ENCODE data around the gene IL31RA.

The IL31RA gene

DNA sequence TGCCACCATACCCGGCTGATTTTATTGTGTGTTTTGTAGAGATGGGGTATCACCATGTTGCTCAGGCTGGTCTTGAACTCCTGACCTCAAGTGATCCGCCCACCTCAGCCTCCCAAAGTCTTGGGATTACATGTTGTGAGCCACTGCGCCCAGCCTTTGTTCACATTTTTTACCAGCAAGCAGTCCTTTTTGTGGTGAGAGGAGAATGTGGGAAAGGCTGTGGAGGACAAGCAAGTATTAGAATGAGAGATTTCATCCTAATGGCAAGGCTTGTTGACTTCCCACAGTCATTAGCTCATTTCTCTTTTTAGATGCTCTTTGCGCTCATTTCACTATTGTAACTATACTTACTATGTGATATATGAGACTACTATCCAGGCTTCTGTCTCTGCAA, 6.1 kb downstream of the IL31RA start:
- Histone ChIP-seq H2AFZ (no peak overlapping the region), H3K9me3 (ENCODE audit: control insufficient read depth, low read length) (no peaks in the 10 kb centered on the region), H3K4me3 (ENCODE audit: low read depth, low read length) (no peak overlapping the region), H3K9ac (no peak overlapping the region), H3K4me2 (ENCODE audit: low read length) (no peak overlapping the region), H3K36me3 (ENCODE audit: control insufficient read depth, insufficient read depth, low read length) (no peaks in the 10 kb centered on the region), H3K4me1 (no peaks in the 10 kb centered on the region), H3K79me2 (no peaks in the 10 kb centered on the region), H3K27me3 (ENCODE audit: control insufficient read depth, insufficient read depth, low read length) (no peaks in the 10 kb centered on the region), H3K27ac (no peak overlapping the region)
- no peak for TF ChIP-seq CTCF (IDR thresholded peaks at IDR 0.05)

DNA sequence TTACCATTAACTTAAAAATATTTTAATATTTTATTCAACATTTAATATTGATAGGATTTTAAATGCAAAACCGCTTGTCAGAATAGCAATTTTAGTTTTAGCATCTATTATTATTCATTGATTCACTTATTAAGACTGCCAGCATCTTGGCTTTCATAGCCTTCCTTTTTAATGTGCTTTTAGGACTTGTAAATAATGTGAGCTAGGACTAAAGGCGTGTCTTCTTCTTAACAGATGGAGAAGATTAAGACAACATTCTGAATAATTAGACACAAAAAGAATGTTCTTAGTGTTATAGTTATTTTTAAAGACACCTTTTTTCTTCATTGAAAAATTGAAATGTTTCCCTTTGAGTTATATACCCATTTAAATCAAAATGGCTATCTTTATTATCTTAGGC, 6.9 kb downstream of the IL31RA start:
- Histone ChIP-seq H3K27me3 (ENCODE audit: control insufficient read depth, insufficient read depth, low read length) (no peaks in the 10 kb centered on the region), H3K36me3 (ENCODE audit: control insufficient read depth, insufficient read depth, low read length) (no peaks in the 10 kb centered on the region), H2AFZ (no peak overlapping the region), H3K79me2 (no peaks in the 10 kb centered on the region), H3K4me3 (ENCODE audit: low read depth, low read length) (no peak overlapping the region), H3K9ac (no peak overlapping the region), H3K9me3 (ENCODE audit: control insufficient read depth, low read length) (no peaks in the 10 kb centered on the region), H3K4me1 (no peaks in the 10 kb centered on the region), H3K27ac (no peak overlapping the region), H3K4me2 (ENCODE audit: low read length) (no peak overlapping the region)
- TF ChIP-seq CTCF (IDR thresholded peaks at IDR 0.05) = no peak

DNA sequence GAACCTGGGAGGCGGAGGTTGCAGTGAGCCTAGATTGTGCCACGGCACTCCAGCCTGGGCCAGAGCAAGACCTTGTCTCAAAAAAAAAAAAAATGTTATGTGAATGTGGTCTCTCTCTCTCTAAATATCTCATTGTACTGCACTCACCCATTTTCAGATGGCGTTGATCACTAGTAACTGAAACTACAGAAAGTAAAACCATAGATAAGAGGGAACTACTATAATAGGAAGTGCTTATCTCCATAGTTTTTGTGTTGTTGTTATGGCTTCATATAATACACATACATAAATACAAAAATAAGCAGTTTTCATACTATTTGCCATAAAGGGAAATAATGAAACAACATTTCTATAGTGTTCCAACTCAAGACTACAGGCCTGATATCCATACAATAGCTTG, 9.1 kb downstream of the IL31RA start:
- TF ChIP-seq CTCF (IDR thresholded peaks at IDR 0.05) = no peak
- Histone ChIP-seq H3K9ac (no peak overlapping the region), H3K27me3 (ENCODE audit: control insufficient read depth, insufficient read depth, low read length) (no peaks in the 10 kb centered on the region), H3K36me3 (ENCODE audit: control insufficient read depth, insufficient read depth, low read length) (no peaks in the 10 kb centered on the region), H3K4me1 (no peaks in the 10 kb centered on the region), H3K27ac (no peak overlapping the region), H3K4me2 (ENCODE audit: low read length) (no peak overlapping the region), H3K79me2 (no peaks in the 10 kb centered on the region), H3K4me3 (ENCODE audit: low read depth, low read length) (no peak overlapping the region), H2AFZ (no peak overlapping the region), H3K9me3 (ENCODE audit: control insufficient read depth, low read length) (no peaks in the 10 kb centered on the region)

DNA sequence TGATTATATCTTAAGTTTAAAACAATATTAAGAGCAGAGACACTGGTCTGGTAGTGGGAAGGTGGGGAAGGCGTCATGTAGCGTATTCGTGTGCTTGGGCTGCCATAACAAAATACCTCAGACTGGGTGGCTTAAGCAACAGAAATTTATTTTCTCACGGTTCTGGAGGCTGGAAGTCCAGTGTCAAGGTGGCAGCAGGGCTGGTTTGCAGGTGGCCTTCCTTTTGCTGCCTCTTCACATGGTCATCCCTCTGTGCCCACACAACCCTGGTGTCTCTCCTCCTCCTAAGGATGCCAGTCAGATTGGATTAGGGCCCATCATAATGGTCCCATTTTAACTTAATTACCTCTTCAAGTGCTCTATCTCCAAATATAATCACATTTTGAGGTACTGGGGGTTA, 9.6 kb downstream of the IL31RA start:
- H3K4me1 ChIP-seq = no peaks in the 10 kb centered on the region

More for the DNA sequence above, 9.6 kb downstream of the IL31RA start:
- TF ChIP-seq CTCF (IDR thresholded peaks at IDR 0.05) = no peak
- Histone ChIP-seq H3K9me3 (ENCODE audit: control insufficient read depth, low read length) (no peaks in the 10 kb centered on the region), H3K4me3 (ENCODE audit: low read depth, low read length) (no peak overlapping the region), H2AFZ (no peak overlapping the region), H3K27ac (no peak overlapping the region), H3K36me3 (ENCODE audit: control insufficient read depth, insufficient read depth, low read length) (no peaks in the 10 kb centered on the region), H3K4me2 (ENCODE audit: low read length) (no peak overlapping the region), H3K9ac (no peak overlapping the region), H3K79me2 (no peaks in the 10 kb centered on the region), H3K27me3 (ENCODE audit: control insufficient read depth, insufficient read depth, low read length) (no peaks in the 10 kb centered on the region)

Data from parathyroid adenoma (tissue), 2 donors.